ENCODE results near the gene FNDC3B.

GRCh38 chr3:172402892-172403643 is 363.7 kb downstream of the FNDC3B start:
- TF ChIP-seq FOXM1 (IDR thresholded peaks at IDR 0.05; ENCODE audit: borderline replicate concordance, low read depth) (no peak), YY1 (IDR thresholded peaks at IDR 0.05; ENCODE audit: low read depth) (no peak), TCF12 (IDR thresholded peaks at IDR 0.05; ENCODE audit: low read depth) (no peak), EGR1 (IDR thresholded peaks at IDR 0.05) (no peak), USF1 (IDR thresholded peaks at IDR 0.05) (no peak), CREB1 (IDR thresholded peaks at IDR 0.05; ENCODE audit: low read depth) (no peak), CEBPB (IDR thresholded peaks at IDR 0.05) (no peak), RAD21 (IDR thresholded peaks at IDR 0.05; ENCODE audit: low read depth) (no peak), EP300 (IDR thresholded peaks at IDR 0.05; ENCODE audit: borderline replicate concordance) (no peak)

All from Ishikawa (cell line).